A673 (cell line): ENCODE data around the gene TOR3A. TPM values are rescaled to one million over a fixed set of nuclear protein-coding genes. Genes with fewer than 3 reads are reported as not detected.
A peak's percentile ranks its signal among the peaks of the same experiment; 100 is the strongest.

Experiments
- BruUV-seq: library from RNA; stranded (reverse); fragments of 400-500 nt; replicated peaks from 2 replicates; lab custom pipeline; 2021; lab: Mats Ljungman, UMichigan
- CTCF ChIA-PET: fragments of 300-600 bp; sonication (Branson Sonifier 250); formaldehyde crosslinking; loops from one replicate; lab custom pipeline; 2022; ENCODE audit warnings: antibody characterized with exemption; lab: Charles Lee
- POLR2A ChIA-PET: fragments of 300-600 bp; sonication (Branson Sonifier 250); formaldehyde crosslinking; loops from one replicate; lab custom pipeline; 2022; ENCODE audit warnings: antibody characterized with exemption; ENCODE audit not compliant: low non-redundant PET; lab: Charles Lee
- DNase-seq: peaks from one replicate; pipeline ENCODE4 v3.0.0-alpha.2; 2015; ENCODE audit warnings: low spot score
- H3K27ac ChIP-seq: fragments of 200-600 bp; sonication (generic); 2 replicates; pipeline ENCODE4 v1.5.1; 2016; ENCODE audit warnings: mixed run types, low read depth, mild to moderate bottlenecking, mixed read lengths, antibody characterized with exemption, low read length; ENCODE audit not compliant: poor library complexity, severe bottlenecking
- H3K27me3 ChIP-seq: fragments of 200-600 bp; sonication (generic); replicated peaks from 2 replicates; pipeline ENCODE4 v1.6.1; 2017; ENCODE audit warnings: mixed run types, low read depth, mild to moderate bottlenecking, mixed read lengths, antibody characterized with exemption, low read length; ENCODE audit not compliant: insufficient read depth, poor library complexity
- H3K36me3 ChIP-seq: fragments of 200-600 bp; sonication (generic); 2 replicates; pipeline ENCODE4 v1.6.1; 2016; ENCODE audit warnings: mixed run types, mild to moderate bottlenecking, mixed read lengths, antibody characterized with exemption, low read length; ENCODE audit not compliant: insufficient read depth, poor library complexity, severe bottlenecking
- H3K4me1 ChIP-seq: fragments of 200-600 bp; sonication (generic); 2 replicates; pipeline ENCODE4 v1.6.1; 2017; ENCODE audit warnings: mixed run types, mild to moderate bottlenecking, mixed read lengths, antibody characterized with exemption, low read length; ENCODE audit not compliant: insufficient read depth, poor library complexity, severe bottlenecking
- H3K4me3 ChIP-seq: fragments of 200-600 bp; sonication (generic); 2 replicates; pipeline ENCODE4 v1.5.1; 2016; ENCODE audit warnings: low read depth, mixed run types, mild to moderate bottlenecking, mixed read lengths, low read length; ENCODE audit not compliant: poor library complexity, severe bottlenecking
- H3K9me3 ChIP-seq: fragments of 200-600 bp; sonication (generic); 2 replicates; pipeline ENCODE4 v1.6.1; 2016; ENCODE audit warnings: mixed run types, low read depth, mild to moderate bottlenecking, mixed read lengths, antibody characterized with exemption, low read length; ENCODE audit not compliant: poor library complexity, severe bottlenecking
- EZH2 ChIP-seq: fragments of 200-600 bp; sonication (generic); IDR thresholded peaks from 2 replicates; pipeline ENCODE4 v1.6.1; 2017; ENCODE audit warnings: borderline replicate concordance, low read depth, mild to moderate bottlenecking, mixed read lengths, antibody characterized with exemption, low read length; ENCODE audit not compliant: poor library complexity, severe bottlenecking
- intact Hi-C: fragments of 100-400 bp; cut with micrococcal nuclease; formaldehyde crosslinking; loops from one replicate; pipeline ENCODE4 v1.10.0; 2022; ENCODE audit not compliant: unreplicated experiment
- total RNA-seq: library from RNA; stranded (reverse); gene quantifications from 2 replicates; pipeline ENCODE4 v1.2.3, GENCODE V29; 2021
- TF ChIP-seq, protein P1 (sequence below): fragments of 300-800, 200-600 bp; sonication (generic); conservative IDR thresholded peaks from 2 replicates; pipeline ENCODE4 v1.5.1; 2017; ENCODE audit warnings: low read depth, mild to moderate bottlenecking, antibody characterized with exemption, low read length, moderate library complexity, mixed read lengths

Gene TOR3A
- total RNA-seq, 1 experiment from 2014 or later: 21.0 TPM

DNA sequence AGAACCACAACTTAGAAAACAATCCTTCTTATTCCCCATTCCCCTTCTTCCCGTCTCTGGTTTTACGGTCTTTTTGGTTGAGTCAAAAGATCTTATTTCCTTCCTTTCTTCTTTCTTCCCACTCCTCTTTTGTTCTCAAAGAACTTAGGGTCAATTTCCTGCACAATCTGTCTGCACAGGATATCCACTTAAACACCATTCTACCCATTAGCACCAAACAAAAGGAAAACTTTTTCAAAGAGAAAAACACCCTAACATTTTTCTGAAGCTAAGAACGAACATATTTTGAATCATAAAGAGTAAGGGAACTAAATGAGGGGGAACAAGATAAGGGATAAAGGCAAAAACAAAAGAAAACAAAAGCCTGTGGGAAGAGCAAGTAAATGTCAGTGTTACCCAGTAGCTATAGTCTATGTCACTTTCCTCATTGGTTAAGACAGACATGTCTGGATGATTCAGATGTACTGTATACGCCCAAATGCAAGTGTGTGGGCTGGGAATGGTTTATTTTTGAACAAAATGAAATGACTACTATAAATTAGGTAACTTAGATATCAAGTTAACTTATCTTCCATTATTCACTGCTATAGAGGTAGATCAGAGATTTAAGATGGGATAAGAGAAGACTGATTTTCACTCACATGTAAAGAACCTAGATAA is 59.9 kb downstream of the TOR3A start:
- ChIA-PET CTCF (no interaction called here), POLR2A (no interaction called here)
- BruUV-seq: TSS peak; percentile 51
- no peak overlapping the region for H3K27ac ChIP-seq
- peaks cover 37% of the 10 kb centered on the region for H3K4me1 ChIP-seq
- no peaks in the 10 kb centered on the region for H3K27me3 ChIP-seq
- intact Hi-C loops: no loop called here
- H3K4me3 ChIP-seq: no peak overlapping the region
- no peak for TF ChIP-seq EZH2
- TF ChIP-seq, protein P1, sequence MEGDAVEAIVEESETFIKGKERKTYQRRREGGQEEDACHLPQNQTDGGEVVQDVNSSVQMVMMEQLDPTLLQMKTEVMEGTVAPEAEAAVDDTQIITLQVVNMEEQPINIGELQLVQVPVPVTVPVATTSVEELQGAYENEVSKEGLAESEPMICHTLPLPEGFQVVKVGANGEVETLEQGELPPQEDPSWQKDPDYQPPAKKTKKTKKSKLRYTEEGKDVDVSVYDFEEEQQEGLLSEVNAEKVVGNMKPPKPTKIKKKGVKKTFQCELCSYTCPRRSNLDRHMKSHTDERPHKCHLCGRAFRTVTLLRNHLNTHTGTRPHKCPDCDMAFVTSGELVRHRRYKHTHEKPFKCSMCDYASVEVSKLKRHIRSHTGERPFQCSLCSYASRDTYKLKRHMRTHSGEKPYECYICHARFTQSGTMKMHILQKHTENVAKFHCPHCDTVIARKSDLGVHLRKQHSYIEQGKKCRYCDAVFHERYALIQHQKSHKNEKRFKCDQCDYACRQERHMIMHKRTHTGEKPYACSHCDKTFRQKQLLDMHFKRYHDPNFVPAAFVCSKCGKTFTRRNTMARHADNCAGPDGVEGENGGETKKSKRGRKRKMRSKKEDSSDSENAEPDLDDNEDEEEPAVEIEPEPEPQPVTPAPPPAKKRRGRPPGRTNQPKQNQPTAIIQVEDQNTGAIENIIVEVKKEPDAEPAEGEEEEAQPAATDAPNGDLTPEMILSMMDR: no peak
- no peaks in the 10 kb centered on the region for H3K36me3 ChIP-seq
- H3K9me3 ChIP-seq: peaks cover 3% of the 10 kb centered on the region
- peak; percentile 91 for DNase-seq

DNA sequence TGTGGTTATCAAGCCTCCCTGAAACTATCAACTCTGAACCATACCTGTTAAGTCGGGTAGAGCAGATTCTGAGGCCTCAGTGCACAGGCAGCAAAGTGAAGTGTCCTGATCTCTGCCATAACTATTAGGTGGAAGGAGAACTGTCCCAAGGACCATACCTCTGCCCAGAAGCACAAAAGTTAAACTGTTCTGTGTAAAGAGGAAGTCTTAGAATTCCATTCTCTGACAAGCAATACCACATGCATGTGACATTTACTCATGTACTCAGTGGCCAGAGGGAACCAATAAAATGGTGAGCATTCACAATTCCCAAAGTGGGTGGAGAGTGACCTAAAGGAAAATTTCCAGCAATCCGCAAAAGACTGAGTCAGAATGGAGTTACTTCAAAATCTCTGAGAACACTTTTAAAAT is 61.0 kb downstream of the TOR3A start:
- ChIA-PET CTCF (no interaction called here), POLR2A (no interaction called here)
- peak; percentile 60 for DNase-seq
- Histone ChIP-seq H3K36me3 (no peaks in the 10 kb centered on the region), H3K27ac (no peak overlapping the region), H3K4me1 (peaks cover 35% of the 10 kb centered on the region), H3K4me3 (no peak overlapping the region), H3K27me3 (no peaks in the 10 kb centered on the region), H3K9me3 (peaks cover 3% of the 10 kb centered on the region)
- TF ChIP-seq EZH2: no peak
- TF ChIP-seq, protein P1: no peak
- intact Hi-C loops: no loop called here
- no TSS peak for BruUV-seq

DNA sequence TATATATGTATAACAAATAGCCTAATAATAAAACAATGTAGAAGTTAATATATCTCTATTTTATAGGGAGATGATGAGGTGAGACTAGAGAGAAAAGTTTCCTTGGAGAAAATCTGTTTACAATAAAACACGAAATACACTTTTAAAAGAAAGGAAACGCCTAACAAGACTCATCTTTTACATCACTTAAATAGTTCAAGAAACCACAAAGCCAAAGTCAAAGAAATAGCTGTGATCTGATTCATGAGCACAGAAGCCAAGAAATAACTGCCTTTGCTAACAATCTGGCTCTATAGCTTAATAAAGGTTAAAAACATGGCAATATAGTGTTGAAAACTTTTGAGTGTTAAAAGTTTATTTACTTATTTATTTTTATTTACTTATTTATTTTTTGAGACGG is 61.5 kb downstream of the TOR3A start:
- Histone ChIP-seq H3K27me3 (no peaks in the 10 kb centered on the region), H3K36me3 (no peaks in the 10 kb centered on the region), H3K27ac (no peak overlapping the region), H3K9me3 (peaks cover 3% of the 10 kb centered on the region), H3K4me3 (no peak overlapping the region), H3K4me1 (peaks cover 31% of the 10 kb centered on the region)
- peak; percentile 52 for DNase-seq
- ChIA-PET CTCF (no interaction called here), POLR2A (no interaction called here)
- intact Hi-C loops: no loop called here
- TF ChIP-seq, protein P1: no peak
- TF ChIP-seq EZH2: no peak
- no TSS peak for BruUV-seq
